Renal pelvis (tissue), 4 donors: ENCODE measurements around the gene TIMM29. TPM values are rescaled to one million over a fixed set of nuclear protein-coding genes. Genes with fewer than 3 reads are reported as not detected.

Source experiments
- DNase-seq: peaks from one replicate; pipeline ENCODE4 v3.0.0-alpha.2; 2013
- polyA plus RNA-seq, 3 donors: library from polyadenylated mRNA; unstranded; fragments of 120-200 nt; gene quantifications; one replicate each; pipeline ENCODE4 v1.2.1, GENCODE V29; 2013; ENCODE audit not compliant: insufficient read length in 3 of 3

Gene TIMM29
- polyA plus RNA-seq, 3 donors: 26.3 to 33.3 (median 31.1) TPM

- DNase-seq: no peak
Measured at GRCh38 chr19:10976131-10976892, 47.7 kb downstream of the TIMM29 start.

GRCh38 chr19:10977742-10978092, 49.1 kb downstream of the TIMM29 start:
- no peak for DNase-seq

Other genes with a start within 250 kb of the TIMM29 start
- 10 to 100 TPM; 65.6 to 79.6 (median 73.6) TPM for gene QTRT1, start 227.4 kb upstream of the TIMM29 start, polyA plus RNA-seq
- 100 to 1,000 TPM; 130 to 167 (median 158) TPM for gene DNM2, start 210.7 kb upstream of the TIMM29 start, polyA plus RNA-seq
- gene TMED1, start 92.6 kb upstream of the TIMM29 start, polyA plus RNA-seq: 10 to 100 TPM; 52.6 to 65.4 (median 64.4) TPM
- gene C19orf38, start 80.4 kb upstream of the TIMM29 start, polyA plus RNA-seq: 1 to 10 TPM; 1.7 to 2.1 (median 1.8) TPM
- 10 to 100 TPM; 50.7 to 52.2 (median 51.9) TPM for gene CARM1, start 57.3 kb upstream of the TIMM29 start, polyA plus RNA-seq
- gene YIPF2, start 172 bp upstream of the TIMM29 start, polyA plus RNA-seq: 10 to 100 TPM; 44.5 to 53.1 (median 49.5) TPM
- gene SMARCA4, start 32.2 kb downstream of the TIMM29 start, polyA plus RNA-seq: 100 to 1,000 TPM; 164 to 189 (median 168) TPM
- gene LDLR, start 160.7 kb downstream of the TIMM29 start, polyA plus RNA-seq: 10 to 100 TPM; 23.1 to 37.2 (median 31.6) TPM
- gene SPC24, start 227.0 kb downstream of the TIMM29 start, polyA plus RNA-seq: 10 to 100 TPM; 15.4 to 20.5 (median 19.9) TPM